HK-2 (cell line): ENCODE measurements around the gene XPNPEP1.

Source experiments
- DNase-seq: peaks from one replicate; pipeline ENCODE4 v3.0.0-alpha.2; 2018; ENCODE audit not compliant: unreplicated experiment

XPNPEP1 gene

DNA sequence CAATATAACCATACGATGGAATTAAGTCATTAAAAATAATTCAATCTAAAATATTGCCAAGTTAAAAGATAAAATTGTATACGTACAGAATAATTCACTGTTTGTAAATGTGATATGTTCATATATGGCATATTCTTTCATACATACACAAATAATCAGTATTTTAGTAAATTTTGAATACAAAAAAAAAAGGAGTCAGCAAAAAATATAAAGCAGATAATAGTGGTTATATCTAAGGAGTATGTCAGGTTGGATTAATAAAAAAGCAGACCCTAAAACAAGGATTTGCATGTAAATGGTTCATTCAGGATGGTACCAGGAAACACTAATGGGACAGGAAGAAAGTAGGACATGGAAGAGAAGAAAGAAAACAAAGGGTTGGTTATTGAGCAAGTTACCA lies 59.5 kb downstream of the XPNPEP1 start:
- DNase-seq = no peak

GRCh38 chr10:109862738-109863137 lies 60.6 kb downstream of the XPNPEP1 start:
- DNase-seq = no peak

DNA sequence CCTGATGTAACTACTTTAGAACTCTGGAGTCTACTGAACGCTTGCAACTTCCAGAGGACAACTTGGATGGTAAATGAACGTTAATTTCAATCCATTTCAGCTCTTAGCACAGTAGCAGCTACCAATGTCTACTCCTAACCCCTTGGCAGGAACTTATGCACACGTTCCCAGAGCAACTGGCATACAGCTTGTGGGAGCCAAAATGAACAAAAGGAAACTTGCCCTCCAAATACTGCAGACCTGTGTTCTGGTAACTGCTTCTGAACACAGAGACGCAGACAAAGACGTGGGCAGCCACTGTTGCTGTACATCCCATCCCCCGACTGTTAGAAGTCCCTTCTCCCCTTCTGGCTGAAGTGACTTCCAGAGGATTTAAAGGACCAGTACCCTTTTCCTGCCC lies 61.3 kb downstream of the XPNPEP1 start:
- DNase-seq = no peak

DNA sequence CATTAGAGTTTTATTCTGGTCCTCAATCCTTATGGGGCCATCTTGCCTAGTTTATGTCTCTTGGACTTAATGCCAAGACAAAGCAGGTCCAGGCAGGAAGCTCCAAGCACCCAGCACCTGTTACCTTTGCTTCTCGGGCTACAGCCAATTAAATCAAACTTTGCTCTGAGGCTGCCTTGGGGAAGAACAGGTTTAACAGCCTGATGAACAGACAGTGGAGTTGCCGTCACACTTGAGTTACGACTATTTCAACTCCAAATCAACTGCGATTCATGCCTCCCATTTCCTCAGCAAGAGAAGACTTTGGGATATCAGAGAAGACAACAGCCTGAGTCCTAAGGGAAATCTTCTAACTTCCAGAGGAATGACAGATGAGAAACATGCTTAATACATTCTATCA lies 62.2 kb downstream of the XPNPEP1 start:
- no peak for DNase-seq

DNA sequence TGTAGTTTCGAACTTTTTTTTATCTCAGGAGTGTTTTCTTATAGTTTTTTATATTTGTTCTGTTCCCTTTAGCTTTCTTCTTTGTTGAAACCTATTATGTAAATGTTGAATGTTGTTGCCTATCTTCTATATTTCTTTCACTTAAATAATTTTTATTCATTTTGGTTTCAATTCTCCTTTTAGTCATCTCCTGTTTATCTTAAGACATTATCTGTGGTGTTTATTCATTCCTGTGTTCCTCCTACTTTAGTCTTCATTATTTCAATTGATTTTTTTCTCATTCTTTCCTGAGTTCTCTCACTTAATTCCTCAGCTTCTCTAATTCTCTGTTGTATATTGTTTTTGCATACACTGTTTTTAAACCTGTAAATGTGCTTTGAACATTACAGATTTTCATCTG lies 64.1 kb downstream of the XPNPEP1 start:
- DNase-seq = no peak

GRCh38 chr10:109855746-109856145 lies 67.6 kb downstream of the XPNPEP1 start:
- DNase-seq = no peak

- no peak for DNase-seq
Observed at GRCh38 chr10:109853921-109854320, 69.4 kb downstream of the XPNPEP1 start.

GRCh38 chr10:109852475-109853037 lies 70.8 kb downstream of the XPNPEP1 start:
- peak; percentile 81 for DNase-seq

DNA sequence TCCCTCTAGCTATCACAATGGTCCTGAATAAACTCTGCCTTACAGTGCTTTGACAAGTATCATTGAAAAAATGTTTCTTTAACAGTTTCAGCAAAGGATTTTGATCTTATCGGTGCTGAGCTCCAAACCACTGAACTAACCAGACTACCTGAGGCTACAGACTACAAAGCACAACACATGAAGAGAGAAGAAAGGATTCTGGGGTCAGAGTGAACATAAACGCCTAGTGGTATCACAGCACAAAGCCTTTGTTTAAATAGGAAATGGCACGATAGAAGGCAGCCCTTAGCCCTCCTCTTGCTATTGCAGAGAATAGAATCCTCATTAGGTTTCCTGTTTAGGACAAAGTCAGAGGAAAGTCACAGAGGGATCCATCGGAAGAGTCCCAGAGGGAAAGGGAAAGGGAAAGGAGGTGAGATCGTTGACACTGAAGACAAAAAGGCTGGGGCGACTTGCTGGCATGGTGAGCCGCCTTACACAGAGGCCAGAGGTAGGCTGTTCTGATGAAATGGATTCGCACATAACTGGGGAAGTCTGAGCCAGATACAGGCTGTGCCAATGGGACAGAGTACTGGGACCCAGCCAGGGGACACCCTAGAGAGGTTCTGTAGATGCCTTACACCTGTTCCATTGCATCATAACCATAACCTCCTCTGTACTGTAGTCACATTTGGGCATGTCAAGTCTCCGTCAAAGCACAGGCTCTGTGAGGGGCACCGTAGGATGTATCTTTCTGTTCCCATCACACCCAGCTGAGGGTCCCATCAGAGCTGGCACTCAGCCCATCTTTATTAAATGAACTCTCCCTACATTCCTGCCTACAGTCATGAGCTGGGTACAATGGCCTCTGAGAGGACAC lies 71.5 kb downstream of the XPNPEP1 start:
- no peak for DNase-seq

- DNase-seq = no peak
Observed at GRCh38 chr10:109846832-109847231, 76.5 kb downstream of the XPNPEP1 start.

GRCh38 chr10:109845308-109845707 lies 78.0 kb downstream of the XPNPEP1 start:
- DNase-seq = no peak

- DNase-seq = no peak
Observed at GRCh38 chr10:109838592-109839244, 84.6 kb downstream of the XPNPEP1 start.

DNA sequence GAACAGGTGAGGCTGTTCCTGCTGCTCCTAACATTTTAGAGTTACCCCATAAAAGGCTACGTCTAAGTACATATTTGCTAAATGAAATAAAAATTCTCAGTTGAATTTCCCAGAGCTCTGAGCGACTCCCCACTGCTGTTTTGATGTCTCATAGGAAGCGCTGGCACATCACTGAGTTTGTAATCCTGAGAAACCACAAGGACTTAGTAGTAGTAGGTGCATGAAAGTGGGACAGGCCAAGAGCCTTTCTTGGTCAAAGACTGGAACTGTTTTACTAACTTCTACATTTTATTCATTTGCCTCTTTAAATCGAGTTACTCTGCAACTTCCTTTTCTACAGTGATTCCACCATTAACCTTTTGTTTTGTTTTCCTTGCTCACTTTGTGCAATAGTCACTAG lies 85.9 kb downstream of the XPNPEP1 start:
- no peak for DNase-seq

DNA sequence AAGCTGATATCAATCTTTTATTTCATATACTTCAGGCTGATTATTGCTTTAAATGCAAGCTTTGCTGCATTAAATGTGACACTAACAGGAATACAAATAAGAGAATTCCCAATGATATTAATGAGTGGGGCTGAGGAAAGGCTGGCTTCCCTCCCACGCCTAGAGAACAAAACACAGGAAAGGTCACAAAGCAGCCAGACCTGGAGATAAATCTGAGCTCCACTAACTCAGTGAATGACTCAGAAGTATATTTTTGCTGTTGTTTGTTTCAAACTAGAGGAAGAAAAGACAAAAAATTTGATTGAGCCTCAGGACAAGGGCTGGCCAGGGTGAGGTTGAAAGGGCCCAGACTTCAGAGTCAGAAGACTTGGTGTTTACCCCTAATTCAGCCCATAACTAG lies 88.1 kb downstream of the XPNPEP1 start:
- DNase-seq = no peak

DNA sequence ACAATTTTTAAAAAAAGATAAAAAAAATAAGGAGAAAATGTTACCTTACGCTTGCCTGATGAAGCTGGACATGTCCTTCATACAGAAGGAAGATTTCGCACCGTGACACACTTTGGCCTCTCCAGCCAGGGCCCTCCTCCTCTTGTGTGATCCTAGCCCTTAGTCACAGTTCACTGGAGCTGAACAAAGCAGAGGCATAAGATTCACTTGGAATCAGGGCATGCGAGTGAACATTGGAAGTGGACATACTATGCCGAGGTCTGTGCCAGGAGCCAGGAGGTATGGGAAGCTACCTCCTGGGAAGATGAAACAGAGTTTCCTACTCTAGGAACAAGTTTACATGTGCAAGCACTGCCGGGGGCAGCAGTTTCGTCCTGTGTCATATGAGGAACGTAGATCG lies 91.5 kb downstream of the XPNPEP1 start:
- peak; percentile 10 for DNase-seq

DNA sequence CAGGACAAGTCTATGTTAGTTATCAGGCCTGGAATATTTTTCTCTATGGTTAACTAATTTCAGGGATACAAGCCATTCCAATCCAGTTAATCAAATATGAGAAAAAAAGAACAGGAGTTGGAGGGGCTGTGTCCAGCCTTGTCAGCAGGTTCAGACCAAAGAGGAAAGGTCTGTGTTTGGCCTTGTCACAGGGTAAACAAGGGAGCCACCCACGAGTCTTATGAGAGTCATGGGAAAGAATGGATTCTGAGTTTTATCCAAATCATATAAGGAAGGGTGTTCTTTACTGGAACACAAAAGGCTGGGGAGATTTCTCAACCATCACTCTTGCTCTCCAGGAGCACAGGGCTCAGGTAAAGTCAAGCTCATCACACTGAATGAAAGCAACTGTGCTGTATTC lies 99.1 kb downstream of the XPNPEP1 start:
- DNase-seq = no peak

DNA sequence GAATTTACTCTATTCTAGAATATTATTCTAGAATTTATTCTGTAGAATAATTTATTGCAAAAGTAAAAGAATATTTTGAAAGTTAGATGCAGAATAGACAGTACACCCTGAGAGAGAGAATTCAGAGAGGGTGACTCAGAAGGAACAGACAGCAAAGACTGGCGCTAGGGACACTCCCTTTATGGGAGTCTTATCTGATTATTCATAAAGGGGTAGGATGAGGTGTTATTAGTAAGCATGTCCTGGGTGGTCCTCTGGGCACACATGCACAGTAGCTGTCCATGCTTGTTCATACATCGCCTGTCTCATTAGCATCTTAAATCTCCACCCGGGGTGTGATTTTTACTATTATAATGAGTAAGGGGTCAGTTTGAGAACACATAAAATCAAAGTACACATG lies 100.1 kb downstream of the XPNPEP1 start:
- DNase-seq = no peak

- DNase-seq = no peak
Observed at GRCh38 chr10:109821672-109822071, 101.6 kb downstream of the XPNPEP1 start.

GRCh38 chr10:109820620-109821405 lies 102.5 kb downstream of the XPNPEP1 start:
- no peak for DNase-seq

DNA sequence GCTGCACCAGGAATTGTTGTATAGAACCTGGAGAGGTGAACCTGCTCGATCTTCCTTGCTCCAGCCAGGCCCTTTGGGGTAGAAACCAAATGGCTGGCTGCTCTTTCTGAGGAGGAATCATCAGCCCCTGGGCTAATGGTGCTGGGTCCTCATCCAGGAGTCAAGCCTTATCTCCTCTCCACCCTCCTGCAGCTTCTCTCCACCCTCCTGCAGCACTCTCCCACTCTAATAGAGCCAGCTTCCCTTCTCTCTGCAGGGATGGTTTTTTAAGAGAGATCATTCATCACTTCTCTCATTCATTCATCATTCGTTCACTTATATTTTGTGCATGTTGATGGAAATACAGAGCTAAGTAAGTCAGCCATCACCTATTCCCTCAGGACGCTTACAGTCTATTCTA lies 103.5 kb downstream of the XPNPEP1 start:
- DNase-seq = no peak
